ENCODE data around the gene UQCRC2.
A peak's percentile ranks its signal among the peaks of the same experiment; 100 is the strongest.
"Not testable (repeated sequence)": the region's sequence is repeated elsewhere in the genome, so short reads cannot be mapped to it uniquely, and the experiment has no call there.

The UQCRC2 gene

GRCh38 chr16:21952793-21953540, at the start of gene UQCRC2:
TSS of gene UQCRC2 (plus strand) at chr16:21953361. CDS start at chr16:21953424, 63 bp downstream.
- peak within 1 kb of the TSS; percentile 90 for H3K4me3 Mint-ChIP-seq
- no peaks in the 10 kb centered on the region for H3K27me3 Mint-ChIP-seq
- H3K9me3 Mint-ChIP-seq: no peaks in the 10 kb centered on the region
- peaks cover 3% of the 10 kb centered on the region for H3K36me3 Mint-ChIP-seq
- peak; percentile 76 to 78 for DNase-seq (ENCODE audit: low spot score in 2 of 2)
- H3K27ac Mint-ChIP-seq: peak within 1 kb of the TSS; percentile 99
- ATAC-seq (ENCODE audit: low read depth): peak; percentile 82
- peaks cover 28% of the 10 kb centered on the region for H3K4me1 Mint-ChIP-seq

GRCh38 chr16:21932650-21933049, 20.5 kb upstream of the UQCRC2 start:
- not testable (repeated sequence) for H3K9me3 Mint-ChIP-seq; ATAC-seq (ENCODE audit: low read depth); H3K27ac Mint-ChIP-seq; H3K27me3 Mint-ChIP-seq; H3K36me3 Mint-ChIP-seq; DNase-seq (ENCODE audit: low spot score in 2 of 2); H3K4me1 Mint-ChIP-seq; H3K4me3 Mint-ChIP-seq

GRCh38 chr16:21933316-21933715, 19.8 kb upstream of the UQCRC2 start:
- not testable (repeated sequence) for H3K4me1 Mint-ChIP-seq; H3K27me3 Mint-ChIP-seq; H3K27ac Mint-ChIP-seq; H3K9me3 Mint-ChIP-seq; H3K4me3 Mint-ChIP-seq; DNase-seq (ENCODE audit: low spot score in 2 of 2); H3K36me3 Mint-ChIP-seq; ATAC-seq (ENCODE audit: low read depth)

- H3K36me3 Mint-ChIP-seq; ATAC-seq (ENCODE audit: low read depth); H3K27me3 Mint-ChIP-seq; H3K27ac Mint-ChIP-seq; H3K9me3 Mint-ChIP-seq; DNase-seq (ENCODE audit: low spot score in 2 of 2); H3K4me3 Mint-ChIP-seq; H3K4me1 Mint-ChIP-seq: not testable (repeated sequence)
Observed at GRCh38 chr16:21933790-21934189, 19.4 kb upstream of the UQCRC2 start.

GRCh38 chr16:21936216-21936615, 16.9 kb upstream of the UQCRC2 start:
- H3K4me1 Mint-ChIP-seq; H3K27ac Mint-ChIP-seq; H3K4me3 Mint-ChIP-seq; H3K36me3 Mint-ChIP-seq; DNase-seq (ENCODE audit: low spot score in 2 of 2); ATAC-seq (ENCODE audit: low read depth); H3K9me3 Mint-ChIP-seq; H3K27me3 Mint-ChIP-seq: not testable (repeated sequence)

- peaks cover 9% of the 10 kb centered on the region for H3K27me3 Mint-ChIP-seq
- H3K9me3 Mint-ChIP-seq: peaks cover under 1% of the 10 kb centered on the region
- no peak overlapping the region for H3K27ac Mint-ChIP-seq
- DNase-seq (ENCODE audit: low spot score in 2 of 2): no peak
- no peak for ATAC-seq (ENCODE audit: low read depth)
- H3K4me1 Mint-ChIP-seq: peaks cover 8% of the 10 kb centered on the region
- H3K4me3 Mint-ChIP-seq: no peak overlapping the region
- no peaks in the 10 kb centered on the region for H3K36me3 Mint-ChIP-seq
Observed at GRCh38 chr16:21937336-21937829, 15.8 kb upstream of the UQCRC2 start.

GRCh38 chr16:21940570-21940969, 12.6 kb upstream of the UQCRC2 start:
- Mint-ChIP-seq H3K4me3 (no peak overlapping the region), H3K27ac (no peak overlapping the region), H3K9me3 (peaks cover 1% of the 10 kb centered on the region), H3K36me3 (no peaks in the 10 kb centered on the region), H3K27me3 (no peaks in the 10 kb centered on the region), H3K4me1 (no peaks in the 10 kb centered on the region)
- DNase-seq (ENCODE audit: low spot score in 2 of 2) (no peak), ATAC-seq (ENCODE audit: low read depth) (no peak)

- Mint-ChIP-seq H3K9me3 (peaks cover 1% of the 10 kb centered on the region), H3K4me1 (no peaks in the 10 kb centered on the region), H3K36me3 (no peaks in the 10 kb centered on the region), H3K4me3 (no peak overlapping the region), H3K27me3 (no peaks in the 10 kb centered on the region), H3K27ac (no peak overlapping the region)
- no peak for DNase-seq (ENCODE audit: low spot score in 2 of 2)
- ATAC-seq (ENCODE audit: low read depth): no peak
Observed at GRCh38 chr16:21943571-21943970, 9.6 kb upstream of the UQCRC2 start.

GRCh38 chr16:21946889-21947635, 6.1 kb upstream of the UQCRC2 start:
- no peak for DNase-seq (ENCODE audit: low spot score in 2 of 2)
- ATAC-seq (ENCODE audit: low read depth): no peak
- H3K27me3 Mint-ChIP-seq: no peaks in the 10 kb centered on the region
- peaks cover 16% of the 10 kb centered on the region for H3K4me1 Mint-ChIP-seq
- H3K4me3 Mint-ChIP-seq: no peak overlapping the region
- peaks cover 1% of the 10 kb centered on the region for H3K9me3 Mint-ChIP-seq
- H3K36me3 Mint-ChIP-seq: no peaks in the 10 kb centered on the region
- H3K27ac Mint-ChIP-seq: peak overlapping the region; percentile 43

GRCh38 chr16:21949713-21950260, 3.4 kb upstream of the UQCRC2 start:
- Mint-ChIP-seq H3K27ac (peak overlapping the region; percentile 91), H3K27me3 (no peaks in the 10 kb centered on the region), H3K4me1 (peaks cover 22% of the 10 kb centered on the region), H3K9me3 (no peaks in the 10 kb centered on the region), H3K36me3 (no peaks in the 10 kb centered on the region), H3K4me3 (no peak overlapping the region)
- no peak for ATAC-seq (ENCODE audit: low read depth)
- no peak for DNase-seq (ENCODE audit: low spot score in 2 of 2)

GRCh38 chr16:21950782-21951521, 2.2 kb upstream of the UQCRC2 start:
- no peaks in the 10 kb centered on the region for H3K9me3 Mint-ChIP-seq
- no peak for ATAC-seq (ENCODE audit: low read depth)
- DNase-seq (ENCODE audit: low spot score in 2 of 2): no peak
- peak overlapping the region; percentile 91 for H3K27ac Mint-ChIP-seq
- H3K4me1 Mint-ChIP-seq: peaks cover 24% of the 10 kb centered on the region
- H3K36me3 Mint-ChIP-seq: no peaks in the 10 kb centered on the region
- no peaks in the 10 kb centered on the region for H3K27me3 Mint-ChIP-seq
- H3K4me3 Mint-ChIP-seq: peak overlapping the region; percentile 58

GRCh38 chr16:21952040-21952792, 945 bp upstream of the UQCRC2 start:
- H3K9me3 Mint-ChIP-seq: no peaks in the 10 kb centered on the region
- H3K27ac Mint-ChIP-seq: peak overlapping the region; percentile 99
- no peaks in the 10 kb centered on the region for H3K36me3 Mint-ChIP-seq
- ATAC-seq (ENCODE audit: low read depth) (peak; percentile 61), DNase-seq (ENCODE audit: low spot score in 2 of 2) (peak in 1 of 2 donors; percentile 62)
- H3K4me1 Mint-ChIP-seq: peaks cover 24% of the 10 kb centered on the region
- no peaks in the 10 kb centered on the region for H3K27me3 Mint-ChIP-seq
- H3K4me3 Mint-ChIP-seq: peak overlapping the region; percentile 90

- ATAC-seq (ENCODE audit: low read depth): peak; percentile 12
- H3K9me3 Mint-ChIP-seq: no peaks in the 10 kb centered on the region
Observed at GRCh38 chr16:21953541-21953902, 361 bp downstream of the UQCRC2 start.

More at GRCh38 chr16:21953541-21953902, 361 bp downstream of the UQCRC2 start:
- H3K27me3 Mint-ChIP-seq: no peaks in the 10 kb centered on the region
- peak overlapping the region; percentile 99 for H3K27ac Mint-ChIP-seq
- H3K36me3 Mint-ChIP-seq: peaks cover 4% of the 10 kb centered on the region
- no peak for DNase-seq (ENCODE audit: low spot score in 2 of 2)
- peaks cover 28% of the 10 kb centered on the region for H3K4me1 Mint-ChIP-seq
- peak overlapping the region; percentile 90 for H3K4me3 Mint-ChIP-seq
